Coronary artery (tissue), 2 donors: ENCODE results near the gene SQOR.

Experiments
- DNase-seq: peaks from one replicate; pipeline ENCODE4 v3.0.0-alpha.2; 2017; ENCODE audit warnings: low spot score
- H3K27ac ChIP-seq, 2 donors: fragments of 200-600 bp; sonication (generic); one replicate each; pipeline ENCODE4 v1.5.1; 2016 to 2019
- H3K4me3 ChIP-seq: fragments of 200-600 bp; sonication (generic); 2 replicates; pipeline ENCODE4 v1.5.1; 2016; ENCODE audit warnings: mild to moderate bottlenecking, moderate library complexity
- CTCF ChIP-seq: fragments of 200-600 bp; sonication (generic); IDR thresholded peaks from one replicate; pipeline ENCODE4 v1.5.1; 2019; ENCODE audit warnings: antibody characterized with exemption

SQOR gene

GRCh38 chr15:45662375-45662774 lies 27.5 kb downstream of the SQOR start:
- no peak for DNase-seq
- Histone ChIP-seq H3K4me3 (no peak overlapping the region), H3K27ac (no peak overlapping the region)
- no peak for TF ChIP-seq CTCF

GRCh38 chr15:45664451-45664850 lies 29.6 kb downstream of the SQOR start:
- H3K27ac ChIP-seq: no peak overlapping the region
- no peak for TF ChIP-seq CTCF
- H3K4me3 ChIP-seq: no peak overlapping the region
- no peak for DNase-seq

- no peak for DNase-seq
- Histone ChIP-seq H3K4me3 (no peak overlapping the region), H3K27ac (no peak overlapping the region)
- no peak for TF ChIP-seq CTCF
Measured at GRCh38 chr15:45665261-45665660, 30.4 kb downstream of the SQOR start.

GRCh38 chr15:45666119-45666875 lies 31.5 kb downstream of the SQOR start:
- TF ChIP-seq CTCF: no peak
- H3K27ac ChIP-seq: no peak overlapping the region
- no peak overlapping the region for H3K4me3 ChIP-seq
- DNase-seq: no peak

- Histone ChIP-seq H3K4me3 (no peak overlapping the region), H3K27ac (no peak overlapping the region)
- DNase-seq: no peak
- no peak for TF ChIP-seq CTCF
Measured at GRCh38 chr15:45667002-45667401, 32.2 kb downstream of the SQOR start.

GRCh38 chr15:45668386-45668785 lies 33.6 kb downstream of the SQOR start:
- Histone ChIP-seq H3K4me3 (no peak overlapping the region), H3K27ac (no peak overlapping the region)
- TF ChIP-seq CTCF: no peak
- no peak for DNase-seq

- H3K27ac ChIP-seq: no peak overlapping the region
- DNase-seq: no peak
Measured at GRCh38 chr15:45669422-45669821, 34.6 kb downstream of the SQOR start.

More at GRCh38 chr15:45669422-45669821, 34.6 kb downstream of the SQOR start:
- H3K4me3 ChIP-seq: no peak overlapping the region
- TF ChIP-seq CTCF: no peak
